ENCODE data around the gene DCAF8L2.
"Not testable (repeated sequence)": the region's sequence is repeated elsewhere in the genome, so short reads cannot be mapped to it uniquely, and the experiment has no call there.

DCAF8L2 gene

DNA sequence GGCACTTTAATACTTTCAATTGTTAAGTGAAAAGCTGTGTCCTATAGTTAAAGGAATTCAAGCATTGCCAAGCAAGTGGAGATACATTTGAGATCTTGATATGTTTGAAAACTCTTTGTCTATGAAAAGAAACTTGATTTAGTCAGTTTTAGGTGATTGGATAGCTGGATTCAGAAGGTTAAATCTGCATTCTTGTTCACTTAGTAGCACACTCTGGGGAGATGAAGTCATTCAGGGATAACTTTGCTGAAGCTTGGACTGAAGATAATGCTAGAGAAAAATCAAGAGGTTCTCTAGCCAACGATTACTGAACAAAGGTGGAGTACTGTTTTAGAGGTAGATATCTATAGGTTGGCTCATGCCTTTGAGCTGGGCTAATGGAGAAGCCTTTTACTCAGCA, 90.6 kb downstream of the DCAF8L2 start:
- DNase-seq, result no peak

DNA sequence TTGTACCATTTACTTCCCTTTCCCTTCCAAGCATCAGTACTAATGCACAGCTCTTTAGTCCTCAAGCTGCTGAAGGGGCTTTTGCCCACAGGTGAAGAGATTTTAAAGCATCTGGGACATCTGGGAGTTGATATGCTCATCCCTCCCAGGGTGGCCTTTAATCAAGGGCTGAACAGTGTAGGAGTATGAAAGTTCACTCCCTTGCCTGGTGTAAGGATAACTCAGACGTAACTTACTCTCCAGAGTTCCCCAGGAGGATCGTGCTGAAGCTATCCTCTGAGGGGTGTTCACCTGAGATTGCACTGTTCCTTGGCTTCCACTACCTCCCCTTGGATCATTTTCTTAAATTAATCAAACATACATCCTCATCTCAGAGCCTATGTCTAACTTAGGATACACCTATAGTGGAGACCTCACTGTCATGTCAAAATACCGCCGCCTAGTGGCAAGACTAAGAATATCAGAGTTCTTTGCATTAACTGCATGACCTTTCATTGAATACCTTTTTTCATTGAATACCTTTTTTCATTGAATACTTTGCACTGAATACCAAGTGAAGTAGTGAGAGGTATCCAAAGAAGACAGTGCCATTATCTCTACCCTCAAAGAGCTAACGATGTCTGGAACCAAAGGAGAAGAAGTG, 93.5 kb downstream of the DCAF8L2 start:
- DNase-seq, result not testable (repeated sequence)

DNA sequence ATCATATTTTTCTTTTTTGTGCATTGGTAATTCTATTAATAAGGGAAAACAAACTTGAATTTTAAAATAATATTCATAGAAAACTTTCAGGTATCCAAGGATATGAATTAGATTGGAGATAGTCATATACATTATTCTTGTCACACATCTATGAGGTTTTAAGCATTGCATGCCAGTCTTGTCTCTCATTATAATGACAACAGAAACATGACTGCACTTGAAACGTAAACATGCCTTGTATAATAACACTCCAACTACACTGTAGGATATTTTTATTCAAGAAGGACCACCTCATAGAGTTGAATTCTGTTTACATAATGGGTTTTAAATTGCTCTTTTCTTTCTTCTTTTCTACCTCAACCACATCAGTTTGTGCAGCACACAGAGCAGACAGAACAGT, 104.5 kb downstream of the DCAF8L2 start:
- no peak for DNase-seq

DNA sequence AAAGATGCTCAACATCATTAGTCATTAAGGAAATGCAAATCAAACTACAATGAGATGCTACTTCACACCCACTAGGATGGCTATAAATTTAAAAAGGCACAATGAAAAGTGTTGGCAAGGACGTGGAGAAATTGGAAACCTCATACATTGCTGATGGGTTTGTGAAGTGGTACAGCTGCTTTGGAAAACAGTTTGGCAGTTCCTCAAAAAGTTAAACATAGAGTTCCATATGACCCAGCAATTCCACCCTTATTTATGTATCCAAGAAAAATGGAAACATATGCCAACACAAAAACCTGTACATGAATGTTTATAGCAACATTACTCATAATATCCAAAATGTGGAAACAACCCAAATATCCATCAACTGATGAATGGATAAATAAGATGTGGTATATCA, 116.4 kb downstream of the DCAF8L2 start:
- DNase-seq, result no peak

DNA sequence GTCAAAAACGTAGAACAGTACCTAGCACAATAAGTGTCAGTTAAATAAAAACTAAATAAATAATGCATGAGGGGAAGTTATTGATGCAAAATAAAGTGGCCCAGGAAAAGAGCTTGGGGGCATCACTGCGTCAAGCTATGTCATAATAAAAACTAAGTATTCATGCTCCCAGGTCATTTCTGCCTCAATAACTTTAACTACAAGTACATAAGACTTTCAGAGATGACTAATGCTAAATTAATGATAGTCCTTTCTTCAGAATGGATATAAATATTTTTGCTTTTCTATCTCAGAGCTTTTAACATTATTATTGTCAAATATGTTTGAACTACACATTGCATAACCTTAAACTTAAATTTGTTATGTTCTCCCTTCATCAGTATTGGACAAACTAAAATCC, 125.5 kb downstream of the DCAF8L2 start:
- DNase-seq, result no peak

DNA sequence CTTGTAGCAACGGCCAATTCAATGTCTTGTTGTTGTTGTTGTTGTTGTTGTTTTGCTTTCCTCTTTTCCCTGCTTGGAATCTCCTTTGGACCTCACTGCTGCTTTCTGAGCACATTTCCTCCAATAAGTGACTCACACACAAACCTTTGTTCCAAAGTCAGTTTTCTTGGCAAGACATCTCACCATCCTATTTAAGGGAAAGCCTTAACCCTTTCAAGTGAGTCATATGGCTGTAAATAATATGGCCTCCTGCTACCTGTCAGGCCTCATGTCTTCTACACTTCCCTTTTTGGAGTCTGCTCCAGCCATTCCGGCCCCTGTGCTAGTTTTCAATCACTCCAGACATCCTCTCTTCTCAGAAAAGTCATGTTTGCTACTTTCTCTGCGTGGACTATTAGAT, 138.1 kb downstream of the DCAF8L2 start:
- DNase-seq, result no peak

DNA sequence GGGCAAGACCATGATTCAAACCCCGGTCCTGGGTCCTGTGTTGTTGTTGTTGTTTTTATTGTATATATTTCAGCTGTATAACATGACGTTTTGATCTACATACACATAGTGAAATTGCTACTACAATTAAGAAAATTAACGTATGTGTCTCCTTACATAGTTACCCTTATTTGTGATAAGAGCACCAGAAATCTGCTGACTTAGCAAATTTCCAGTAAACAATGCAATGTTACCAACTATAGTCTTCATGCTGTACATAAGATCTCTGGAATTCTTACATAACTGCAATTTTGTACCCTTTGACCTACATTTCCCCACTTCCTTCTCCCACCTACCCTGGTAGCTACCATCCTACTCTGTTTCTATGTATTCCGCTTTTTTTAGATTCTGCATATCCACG, 141.8 kb downstream of the DCAF8L2 start:
- no peak for DNase-seq

DNA sequence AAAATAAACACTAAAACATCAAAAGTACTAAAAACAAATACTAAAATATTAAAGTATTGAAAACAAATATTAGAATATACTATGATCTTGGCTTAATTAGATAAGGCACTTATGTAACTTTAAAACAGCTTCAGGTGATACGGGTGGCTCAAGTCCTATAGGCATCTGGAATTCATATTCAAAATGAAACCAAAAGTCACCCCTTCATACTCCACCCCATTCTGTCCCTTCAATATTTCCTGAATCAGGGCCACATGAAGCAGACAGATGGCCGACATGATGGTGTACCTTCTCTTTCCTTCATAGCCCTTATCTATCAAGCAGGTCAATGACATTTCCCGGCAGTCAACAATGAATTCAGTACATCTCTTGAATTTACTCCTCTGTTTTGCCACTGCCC, 145.8 kb downstream of the DCAF8L2 start:
- no peak for DNase-seq

DNA sequence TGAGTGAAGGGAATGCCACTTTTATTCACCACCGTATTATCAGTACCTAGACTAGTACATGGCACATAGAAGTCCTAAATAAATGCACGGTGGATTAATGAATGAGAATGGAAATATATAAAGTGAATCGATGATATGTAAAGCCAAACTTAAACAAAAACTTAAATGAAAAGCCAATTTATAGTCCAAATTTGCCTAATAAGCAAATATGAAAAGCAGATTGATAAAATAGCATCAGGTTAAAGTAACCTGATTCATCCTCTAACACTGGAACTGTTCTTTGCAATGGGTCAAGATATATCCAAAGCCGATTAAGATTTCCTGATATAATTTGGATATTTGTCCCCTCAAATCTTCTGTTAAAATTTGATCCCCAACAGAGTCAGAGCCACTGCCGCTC, 150.8 kb downstream of the DCAF8L2 start:
- DNase-seq, result no peak

DNA sequence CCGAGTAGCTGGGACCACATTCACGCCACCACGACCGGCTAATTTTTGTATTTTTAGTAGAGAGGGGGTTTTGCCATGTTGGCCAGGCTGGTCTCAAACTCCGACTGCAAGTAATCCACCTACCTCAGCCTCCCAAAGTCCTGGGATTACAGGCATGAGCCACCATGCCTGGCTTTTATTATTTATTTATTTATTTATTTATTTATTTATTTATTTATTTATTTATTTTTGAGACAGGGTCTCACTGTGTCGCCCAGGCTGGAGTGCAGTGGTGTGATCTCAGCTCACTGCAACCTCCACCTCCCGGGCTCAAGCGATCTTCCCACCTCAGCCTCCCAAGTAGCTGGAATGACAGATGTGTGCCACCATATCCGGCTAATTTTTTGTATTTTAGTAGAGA, 153.4 kb downstream of the DCAF8L2 start:
- DNase-seq, result not testable (repeated sequence)

DNA sequence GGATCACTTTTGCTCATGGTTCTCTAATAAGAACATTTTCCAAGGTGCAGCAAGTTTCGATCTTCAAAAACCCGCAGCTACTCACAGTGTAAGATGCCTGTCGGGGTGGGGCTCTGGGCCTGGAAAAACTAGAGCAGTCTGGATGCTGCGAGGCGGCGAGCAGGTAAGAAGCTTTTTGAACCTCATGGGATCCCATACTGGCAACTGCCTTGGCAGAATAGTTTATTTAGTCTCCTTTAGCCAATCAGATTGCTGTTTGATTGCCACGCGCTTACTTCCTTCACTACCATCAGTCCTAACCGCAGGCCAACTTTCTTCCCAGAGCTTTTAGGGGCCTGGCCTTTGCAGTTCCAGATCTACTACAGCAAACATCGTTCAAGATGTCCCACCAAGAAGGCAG, 156.4 kb downstream of the DCAF8L2 start:
- no peak for DNase-seq

DNA sequence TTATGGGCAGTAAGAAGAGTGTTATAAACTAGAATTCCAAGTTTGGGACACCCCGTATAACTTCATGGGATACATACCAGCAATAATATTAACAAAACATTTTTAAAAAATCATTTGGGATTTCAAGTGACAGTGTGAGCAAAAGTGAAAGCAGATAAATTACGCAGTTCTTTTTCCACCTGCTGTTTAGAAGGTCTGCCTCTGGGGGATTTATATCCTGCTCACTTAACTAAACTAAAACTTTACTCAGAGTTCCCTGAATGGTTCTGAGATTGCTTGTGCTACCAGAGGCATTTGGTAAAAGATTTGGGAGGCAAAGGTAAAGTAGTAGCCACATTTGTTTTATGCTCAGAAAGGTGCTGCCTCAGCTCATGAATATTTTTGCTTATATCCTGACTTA, 160.2 kb downstream of the DCAF8L2 start:
- DNase-seq, result not testable (repeated sequence)

DNA sequence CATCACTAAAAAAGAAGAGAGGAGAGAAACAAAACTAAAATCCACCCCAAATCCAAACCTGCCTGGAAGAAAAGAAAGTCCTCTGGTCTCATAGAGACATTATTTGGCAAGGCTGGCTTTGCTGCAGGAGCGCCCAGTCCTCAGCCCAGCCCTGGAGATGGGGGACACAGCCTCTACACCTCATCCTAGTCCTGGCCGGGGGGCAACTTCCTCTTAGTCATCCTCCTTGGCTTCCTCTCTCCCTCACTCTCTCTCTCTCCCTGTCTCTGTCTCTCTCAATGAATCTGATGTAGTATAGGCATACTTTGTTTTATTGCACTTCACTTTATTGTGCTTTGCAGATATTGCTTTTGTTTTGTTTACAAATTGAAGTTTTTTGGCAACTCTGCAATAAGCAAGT, 161.8 kb downstream of the DCAF8L2 start:
- DNase-seq, result no peak

DNA sequence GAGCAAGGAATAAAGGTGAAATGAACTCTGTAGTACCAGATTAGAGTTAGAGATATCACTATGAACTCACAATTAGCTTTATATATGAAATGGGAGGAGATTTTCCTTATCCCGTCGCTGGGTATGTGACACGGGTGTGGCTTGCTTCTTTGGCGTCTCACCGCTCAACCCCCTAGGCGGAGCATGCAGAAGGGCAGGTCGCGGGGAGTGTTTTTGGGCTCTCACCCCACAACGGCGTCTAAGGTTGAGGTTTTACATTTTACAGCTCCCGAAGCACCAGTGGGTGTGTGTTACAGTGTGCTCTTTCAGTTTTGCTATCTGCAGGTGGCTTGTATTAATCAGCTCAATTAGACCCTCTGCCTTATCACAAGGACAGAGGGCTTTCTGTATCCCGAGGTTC, 175.6 kb downstream of the DCAF8L2 start:
- DNase-seq, result no peak

DNA sequence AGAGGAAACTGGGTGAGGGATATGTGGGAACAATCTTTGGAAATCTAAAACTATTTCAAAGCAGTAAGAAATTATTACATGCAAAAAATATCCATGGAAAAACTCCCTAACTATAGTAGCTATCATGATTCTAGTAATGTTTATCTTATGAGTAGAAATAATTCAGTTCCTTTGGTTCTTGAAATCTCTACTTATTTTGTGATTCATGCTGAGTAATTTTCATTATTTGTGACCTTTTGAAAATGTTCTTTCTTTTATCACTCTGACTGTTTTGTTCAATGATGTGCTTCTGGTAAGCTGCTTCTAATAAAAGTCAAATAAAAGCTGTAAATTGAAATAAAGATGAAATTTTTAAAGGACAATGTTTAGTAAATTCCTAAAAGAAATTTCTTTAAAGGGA, 177.2 kb downstream of the DCAF8L2 start:
- DNase-seq, result no peak

DNA sequence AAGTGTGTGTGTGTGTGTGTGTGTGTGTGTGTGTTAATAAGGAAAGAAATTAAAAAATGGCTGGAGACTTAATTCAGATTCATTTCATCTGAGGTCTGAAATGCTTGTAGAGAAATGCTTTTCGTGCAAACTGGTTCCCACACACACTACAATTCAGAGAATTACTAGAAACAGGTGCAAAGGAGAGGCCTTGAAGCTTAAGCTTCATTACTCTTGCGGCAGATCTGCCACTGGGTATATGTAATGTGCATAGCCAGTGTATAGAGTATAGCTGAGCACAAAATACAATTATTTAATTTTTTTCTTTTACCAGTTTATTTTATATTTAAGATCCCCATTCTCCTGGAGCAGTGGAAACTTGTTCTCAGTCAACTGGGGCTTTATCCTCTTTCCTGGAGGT, 185.8 kb downstream of the DCAF8L2 start:
- DNase-seq, result no peak

DNA sequence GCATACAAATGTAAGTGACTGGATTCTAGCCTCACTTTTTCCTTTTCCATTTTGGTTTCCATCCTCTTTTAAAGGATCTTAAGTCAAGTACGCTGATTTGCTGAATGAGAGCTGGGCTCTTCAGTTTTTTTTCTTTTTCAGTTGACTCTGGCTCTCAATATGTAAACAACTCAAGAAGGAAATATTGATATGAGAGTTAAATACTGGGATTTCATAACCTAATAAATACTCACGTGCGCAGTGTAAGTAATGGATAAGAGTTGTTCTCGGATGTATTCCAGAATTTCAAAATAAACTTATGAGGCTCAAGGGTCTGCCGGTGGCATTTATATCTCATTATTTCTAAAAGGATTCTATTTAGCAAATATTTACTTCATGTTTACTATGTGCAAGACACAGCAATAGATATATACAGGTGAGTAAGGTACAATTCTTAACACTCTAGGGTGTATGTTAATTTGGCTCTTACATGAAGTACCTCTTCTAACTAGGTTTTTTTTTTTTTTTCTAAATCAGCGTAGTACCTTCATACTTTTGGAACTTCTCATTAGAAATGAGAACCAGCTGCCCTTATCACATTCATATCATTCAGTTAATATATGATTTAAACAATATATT, 206.6 kb downstream of the DCAF8L2 start:
- DNase-seq, result no peak

DNA sequence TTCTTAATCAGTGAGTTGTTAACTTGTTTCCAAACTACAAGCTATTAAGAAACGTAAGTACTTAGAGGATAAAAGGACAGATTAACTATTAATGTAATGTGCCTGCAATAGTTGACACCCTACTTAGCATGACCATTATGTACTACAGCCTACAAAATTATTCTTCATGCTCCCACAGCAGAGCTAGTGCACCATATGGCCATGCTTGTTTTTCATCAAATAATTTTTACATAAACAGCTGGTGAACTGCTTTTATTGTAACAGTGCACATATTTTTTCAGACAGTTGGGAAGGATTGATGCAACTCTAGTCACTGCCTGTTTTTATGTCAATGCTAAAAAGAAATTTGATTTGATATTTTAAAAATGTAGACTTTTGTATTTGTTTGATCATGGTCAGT, 207.4 kb downstream of the DCAF8L2 start:
- DNase-seq, result no peak

Measured in hippocampal formation (tissue), 2 donors.